H1 (cell line): ENCODE measurements around the gene ATOH1. TPM values are rescaled to one million over a fixed set of nuclear protein-coding genes. Genes with fewer than 3 reads are reported as not detected.

Experiments
- CBX8 ChIP-seq: fragments of 300-800, 300-1000 bp; sonication (generic); IDR thresholded peaks from 2 replicates; pipeline ENCODE4 v1.7.1; 2016; ENCODE audit warnings: low read depth, low read length, borderline replicate concordance
- CEBPB ChIP-seq: IDR thresholded peaks from 2 replicates; pipeline ENCODE4 v1.6.1; 2012; ENCODE audit warnings: low read depth, low read length
- CTCF ChIP-seq, 3 experiments: IDR thresholded peaks; 1 replicate in 2 of 3; 2 replicates in 1 of 3; pipeline versions ENCODE4 v1.5.1 to v1.6.1; 2011; ENCODE audit warnings: low read length in 3 of 3, mild to moderate bottlenecking in 3 of 3, inconsistent platforms in 2 of 3, low read depth in 1 of 3, moderate library complexity in 1 of 3; ENCODE audit not compliant: insufficient read depth in 1 of 3; ENCODE audit errors: control extremely low read depth in 1 of 3
- EZH2 ChIP-seq: fragments of 200-600 bp; sonication (generic); IDR thresholded peaks from 2 replicates; pipeline ENCODE4 v1.7.1; 2012; ENCODE audit warnings: low read depth, mild to moderate bottlenecking, moderate library complexity, low read length, inconsistent platforms; ENCODE audit not compliant: severe bottlenecking
- polyA plus RNA-seq, 7 experiments: library from polyadenylated mRNA; depleted of rRNA in 3 of 7; stranded (reverse) in 5 of 7; unstranded in 2 of 7; fragments of >200 nt in 5 of 7; fragments of 200-250 nt in 2 of 7; gene quantifications; 1 replicate in 5 of 7; 2 replicates in 1 of 7; 4 replicates in 1 of 7; pipeline versions ENCODE4 v1.2.1 to v1.2.3, GENCODE V29; 2011 to 2013; ENCODE audit warnings: missing spikeins in 2 of 7, mixed read lengths in 2 of 7
- total RNA-seq: library from RNA; stranded (reverse); fragmentation: NEBNext Ultra II Directional; extraction: Animal tissue kit (Norgen Biotek cat#: 25700); gene quantifications from 2 replicates; pipeline ENCODE4 v1.2.1, GENCODE V29; 2021
- TF ChIP-seq, protein P1 (sequence below): IDR thresholded peaks from 2 replicates; pipeline ENCODE4 v1.6.1; 2011; ENCODE audit warnings: low read depth, mild to moderate bottlenecking, low read length; ENCODE audit not compliant: insufficient read depth

ATOH1 gene
- total and polyA plus RNA-seq, 2 of the 8 experiments (the other 6 are each of a cell fraction or from before 2014, with no cell fraction given) = 0.12 to 0.76 TPM

GRCh38 chr4:93780080-93780479 is 48.5 kb upstream of the ATOH1 start (continued):
- no peak for TF ChIP-seq CTCF (IDR thresholded peaks at IDR 0.05; ENCODE audit: control extremely low read depth in 1 of 3, insufficient read depth in 1 of 3, low read depth in 1 of 3, low read length in 3 of 3)
- TF ChIP-seq EZH2 = no peak
- no peak for TF ChIP-seq CEBPB
- TF ChIP-seq, protein P1, sequence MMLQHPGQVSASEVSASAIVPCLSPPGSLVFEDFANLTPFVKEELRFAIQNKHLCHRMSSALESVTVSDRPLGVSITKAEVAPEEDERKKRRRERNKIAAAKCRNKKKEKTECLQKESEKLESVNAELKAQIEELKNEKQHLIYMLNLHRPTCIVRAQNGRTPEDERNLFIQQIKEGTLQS = no peak
- no peak for TF ChIP-seq CBX8
